Tibial artery (tissue), 4 donors: Measurements from ENCODE around the gene RIMBP2.

Source experiments
- DNase-seq, 2 donors: peaks; one replicate each; pipeline ENCODE4 v3.0.0-alpha.2; 2019
- H3K27ac ChIP-seq, 2 donors: fragments of 200-600 bp; sonication (generic) in 1 of 2; 1 replicate in 1 of 2; 2 replicates in 1 of 2; pipeline ENCODE4 v1.5.1; 2018 to 2019; ENCODE audit warnings: mild to moderate bottlenecking in 1 of 2
- H3K27me3 ChIP-seq, 2 donors: fragments of 200-600 bp; sonication (generic) in 1 of 2; one replicate each; pipeline versions ENCODE4 v1.5.1 to v1.6.0; 2016 to 2019
- H3K36me3 ChIP-seq, 3 donors: fragments of 200-600 bp; sonication (generic) in 2 of 3; one replicate each; pipeline ENCODE4 v1.5.1; 2016 to 2019; ENCODE audit warnings: mild to moderate bottlenecking in 2 of 3
- H3K4me1 ChIP-seq, 4 donors: fragments of 200-600 bp; sonication (generic) in 2 of 4; 1 replicate in 3 of 4; 2 replicates in 1 of 4; pipeline ENCODE4 v1.5.1; 2016 to 2019
- H3K4me3 ChIP-seq, 2 donors: fragments of 200-600 bp; sonication (generic) in 1 of 2; 1 replicate in 1 of 2; 2 replicates in 1 of 2; pipeline ENCODE4 v1.5.1; 2018 to 2019; ENCODE audit warnings: mild to moderate bottlenecking in 2 of 2
- H3K9me3 ChIP-seq, 3 donors: fragments of 200-600 bp; sonication (generic) in 1 of 3; one replicate each; pipeline ENCODE4 v1.5.1; 2016 to 2019
- CTCF ChIP-seq, 2 experiments: fragments of 200-600 bp in 1 of 2; fragments of 450-650 bp in 1 of 2; IDR thresholded peaks; one replicate each; pipeline ENCODE4 v1.5.1; 2017 to 2019; ENCODE audit warnings: antibody characterized with exemption in 2 of 2, mild to moderate bottlenecking in 1 of 2, moderate library complexity in 1 of 2
- intact Hi-C: fragments of 100-400 bp; cut with DNase I; formaldehyde crosslinking; loops from one replicate; pipeline ENCODE4 v1.15.0; 2023; ENCODE audit warnings: low total_unique reads

RIMBP2 gene

DNA sequence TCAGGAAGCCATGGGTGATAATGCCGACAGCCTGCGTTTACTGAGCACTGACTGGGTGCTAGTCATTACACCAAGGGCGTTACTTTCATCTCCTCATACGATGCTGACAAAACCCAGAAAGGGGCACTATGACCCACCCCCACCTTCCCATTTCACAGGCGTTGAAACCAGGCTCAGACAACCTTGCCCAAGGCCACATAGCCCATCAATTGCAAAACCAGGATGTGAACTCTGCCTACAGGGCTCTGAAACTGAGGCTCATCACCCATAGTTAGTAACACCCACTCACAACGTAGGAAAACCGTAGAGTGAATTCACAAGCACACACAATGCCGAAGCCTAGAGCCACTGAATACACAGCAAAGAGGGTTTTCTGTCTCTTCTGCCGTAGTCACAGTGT lies 119.9 kb downstream of the RIMBP2 start:
- intact Hi-C loops, result no loop called here
- Histone ChIP-seq H3K9me3 (no peaks in the 10 kb centered on the region), H3K4me3 (no peak overlapping the region), H3K27me3 (peaks cover 0 to 3% of the 10 kb centered on the region in 2 donors), H3K27ac (no peak overlapping the region), H3K36me3 (no peaks in the 10 kb centered on the region), H3K4me1 (no peaks in the 10 kb centered on the region)
- DNase-seq, result no peak
- no peak for TF ChIP-seq CTCF (IDR thresholded peaks at IDR 0.05)

- no peak for TF ChIP-seq CTCF (IDR thresholded peaks at IDR 0.05)
- Histone ChIP-seq H3K27me3 (peaks cover 0 to 3% of the 10 kb centered on the region in 2 donors), H3K27ac (no peak overlapping the region), H3K4me3 (no peak overlapping the region), H3K36me3 (no peaks in the 10 kb centered on the region), H3K4me1 (peaks cover 0 to 1% (median 0%) of the 10 kb centered on the region in 4 donors), H3K9me3 (no peaks in the 10 kb centered on the region)
- no peak for DNase-seq
- intact Hi-C loops, result no loop called here
Observed at GRCh38 chr12:130595566-130595965, 120.5 kb downstream of the RIMBP2 start.

DNA sequence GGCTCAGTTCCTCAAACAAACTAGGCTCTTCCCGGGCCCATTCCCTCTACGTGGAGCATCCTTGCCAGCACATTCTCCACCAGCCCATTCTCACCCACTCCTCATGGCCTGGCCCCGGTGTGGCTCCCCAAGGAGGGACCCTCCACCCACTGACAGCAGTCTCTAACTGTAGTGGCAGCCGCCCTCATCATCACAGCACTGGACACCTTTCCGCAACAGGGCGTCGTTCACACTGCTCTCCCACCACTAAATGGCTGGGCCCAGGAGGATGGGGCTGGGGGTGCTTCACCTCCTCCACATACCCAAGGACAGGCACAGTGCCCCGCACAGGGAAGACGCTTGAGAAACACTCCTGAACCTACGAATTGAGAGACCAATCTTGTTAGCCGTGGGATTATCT lies 123.0 kb downstream of the RIMBP2 start:
- H3K9me3 ChIP-seq, result no peaks in the 10 kb centered on the region
- no peak for TF ChIP-seq CTCF (IDR thresholded peaks at IDR 0.05)
- H3K27ac ChIP-seq, result no peak overlapping the region
- H3K4me1 ChIP-seq, result peaks cover 0 to 4% (median 0%) of the 10 kb centered on the region in 4 donors
- no peaks in the 10 kb centered on the region for H3K36me3 ChIP-seq
- no peak overlapping the region for H3K4me3 ChIP-seq
- intact Hi-C loops, result no loop called here
- no peak for DNase-seq
- peaks cover 0 to 3% of the 10 kb centered on the region in 2 donors for H3K27me3 ChIP-seq

DNA sequence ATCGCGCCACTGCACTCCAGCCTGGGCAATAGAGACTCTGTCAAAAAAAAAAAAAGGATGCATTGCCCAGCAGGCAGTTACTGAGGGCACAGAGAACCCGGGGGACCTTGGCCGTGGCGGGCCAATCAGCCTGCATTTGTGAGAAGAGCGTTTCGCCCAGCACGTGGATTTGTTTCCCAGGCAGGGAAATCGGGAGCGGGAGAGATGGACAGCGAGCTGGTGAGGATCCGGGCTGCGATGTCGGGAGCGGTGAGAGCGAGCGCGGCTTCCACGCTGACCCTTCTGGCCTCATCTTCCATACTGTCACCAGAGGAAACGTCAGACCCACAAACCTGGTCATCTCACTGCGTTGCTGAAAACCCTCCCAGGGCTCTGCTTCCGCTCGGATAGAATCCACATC lies 123.5 kb downstream of the RIMBP2 start:
- Histone ChIP-seq H3K9me3 (no peaks in the 10 kb centered on the region), H3K4me3 (no peak overlapping the region), H3K27ac (no peak overlapping the region), H3K27me3 (peaks cover 0 to 3% of the 10 kb centered on the region in 2 donors), H3K4me1 (peaks cover 0 to 4% (median 0%) of the 10 kb centered on the region in 4 donors), H3K36me3 (no peaks in the 10 kb centered on the region)
- DNase-seq, result no peak
- TF ChIP-seq CTCF (IDR thresholded peaks at IDR 0.05), result no peak
- intact Hi-C loops, result no loop called here

- H3K27ac ChIP-seq, result no peak overlapping the region
- peaks cover 0 to 3% of the 10 kb centered on the region in 2 donors for H3K27me3 ChIP-seq
- no peak for TF ChIP-seq CTCF (IDR thresholded peaks at IDR 0.05)
- H3K4me1 ChIP-seq, result peaks cover 0 to 4% (median 0%) of the 10 kb centered on the region in 4 donors
- no peaks in the 10 kb centered on the region for H3K9me3 ChIP-seq
- intact Hi-C loops, result no loop called here
- no peak for DNase-seq
- H3K4me3 ChIP-seq, result no peak overlapping the region
- no peaks in the 10 kb centered on the region for H3K36me3 ChIP-seq
Observed at GRCh38 chr12:130591736-130592135, 124.4 kb downstream of the RIMBP2 start.

- no peak overlapping the region for H3K27ac ChIP-seq
- H3K9me3 ChIP-seq, result no peaks in the 10 kb centered on the region
- TF ChIP-seq CTCF (IDR thresholded peaks at IDR 0.05), result no peak
- DNase-seq, result no peak
- H3K36me3 ChIP-seq, result no peaks in the 10 kb centered on the region
- peaks cover 0 to 3% of the 10 kb centered on the region in 2 donors for H3K27me3 ChIP-seq
- intact Hi-C loops, result no loop called here
- no peak overlapping the region for H3K4me3 ChIP-seq
- peaks cover 0 to 4% (median 0%) of the 10 kb centered on the region in 4 donors for H3K4me1 ChIP-seq
Observed at GRCh38 chr12:130590685-130591084, 125.4 kb downstream of the RIMBP2 start.
